Stimulated activated CD8-positive, alpha-beta memory T cell treated with anti-CD3 and anti-CD28 coated beads, Interleukin-4, amount 100 ng/mL, for 1 hour (primary cell): ENCODE results near the gene SEC61B.

Experiments
- DNase-seq, 2 donors: peaks; one replicate each; pipeline ENCODE4 v3.0.0-alpha.2; 2020; ENCODE audit warnings: low read depth in 2 of 2, low spot score in 1 of 2

SEC61B gene

GRCh38 chr9:99269416-99269815 lies 47.3 kb downstream of the SEC61B start:
- DNase-seq = no peak

GRCh38 chr9:99270491-99270890 lies 48.4 kb downstream of the SEC61B start:
- no peak for DNase-seq

GRCh38 chr9:99272836-99273235 lies 50.8 kb downstream of the SEC61B start:
- DNase-seq = no peak

GRCh38 chr9:99274016-99274415 lies 51.9 kb downstream of the SEC61B start:
- no peak for DNase-seq

- DNase-seq = no peak
Measured at GRCh38 chr9:99274495-99274894, 52.4 kb downstream of the SEC61B start.
